H1 (cell line): ENCODE measurements around the gene KAT2A. TPM values are rescaled to one million over a fixed set of nuclear protein-coding genes. Genes with fewer than 3 reads are reported as not detected.

Experiments used
- CTCF ChIA-PET: fragments of 300-600 bp; sonication (Branson Sonifier 250); formaldehyde crosslinking; loops from one replicate; lab custom pipeline; 2021; ENCODE audit not compliant: partially characterized antibody; lab: Charles Lee
- POLR2A ChIA-PET: fragments of 300-600 bp; sonication (Branson Sonifier 250); formaldehyde crosslinking; loops from one replicate; lab custom pipeline; 2021; ENCODE audit warnings: inconsistent platforms; ENCODE audit not compliant: partially characterized antibody; lab: Charles Lee
- DNase-seq, 2 experiments: peaks; one replicate each; pipeline versions ENCODE4 v3.0.0 to v3.0.0-alpha.2; 2010 to 2022; ENCODE audit warnings: low spot score in 2 of 2, low read depth in 1 of 2, mixed read lengths in 1 of 2
- FAIRE-seq: peaks from 2 replicates; lab custom pipeline; 2011; peaks lifted over from hg19 to GRCh38; lab: Jason Lieb, UNC
- H2AFZ ChIP-seq: 2 replicates; pipeline ENCODE4 v1.8.1; 2012; ENCODE audit warnings: low read length, inconsistent platforms
- H2AK5ac ChIP-seq: 2 replicates; pipeline ENCODE4 v1.6.1; 2013; ENCODE audit warnings: low read depth, low read length
- H2BK120ac ChIP-seq: replicated peaks from 2 replicates; pipeline ENCODE3; 2013; ENCODE audit warnings: low read depth, low read length, inconsistent platforms
- H2BK12ac ChIP-seq: 2 replicates; pipeline ENCODE4 v1.6.1; 2013; ENCODE audit warnings: low read depth, low read length
- H2BK15ac ChIP-seq: 2 replicates; pipeline ENCODE4 v1.6.1; 2013; ENCODE audit warnings: low read length
- H2BK20ac ChIP-seq: 2 replicates; pipeline ENCODE4 v1.6.1; 2013; ENCODE audit warnings: low read length
- H2BK5ac ChIP-seq: 2 replicates; pipeline ENCODE4 v1.6.1; 2013; ENCODE audit warnings: low read depth, low read length
- H3K14ac ChIP-seq: 2 replicates; pipeline ENCODE4 v1.6.1; 2013; ENCODE audit warnings: inconsistent platforms; ENCODE audit not compliant: insufficient read length
- H3K18ac ChIP-seq: 2 replicates; pipeline ENCODE4 v1.6.1; 2013; ENCODE audit warnings: low read length; ENCODE audit errors: extremely low read depth
- H3K23ac ChIP-seq: 2 replicates; pipeline ENCODE4 v1.6.1; 2013; ENCODE audit warnings: inconsistent platforms; ENCODE audit not compliant: insufficient read length
- H3K23me2 ChIP-seq: 2 replicates; pipeline ENCODE4 v1.6.1; 2013; ENCODE audit warnings: low read depth, low read length
- H3K27ac ChIP-seq: 2 replicates; pipeline ENCODE4 v1.6.1; 2011; ENCODE audit warnings: low read depth, low read length, inconsistent platforms
- H3K27me3 ChIP-seq, 4 experiments: replicated peaks in 1 of 4; 1 replicate in 1 of 4; 2 replicates in 3 of 4; pipeline versions ENCODE4 v1.6.1 to v1.8.1; 2011 to 2013; ENCODE audit warnings: low read length in 3 of 4, mild to moderate bottlenecking in 3 of 4, inconsistent platforms in 2 of 4, mixed read lengths in 2 of 4, moderate library complexity in 1 of 4; ENCODE audit not compliant: control insufficient read depth in 3 of 4, insufficient read depth in 3 of 4; ENCODE audit errors: extremely low read depth in 1 of 4
- H3K36me3 ChIP-seq, 4 experiments: 2 replicates each; pipeline versions ENCODE4 v1.6.1 to v1.8.1; 2011 to 2013; ENCODE audit warnings: mild to moderate bottlenecking in 4 of 4, low read length in 3 of 4, moderate library complexity in 2 of 4, control low read depth in 1 of 4, inconsistent platforms in 1 of 4; ENCODE audit not compliant: insufficient read depth in 4 of 4, control insufficient read depth in 2 of 4
- H3K4ac ChIP-seq: replicated peaks from 2 replicates; pipeline ENCODE3; 2013; ENCODE audit warnings: low read length, low read depth, mixed read lengths, inconsistent platforms; ENCODE audit not compliant: insufficient read length
- H3K4me1 ChIP-seq, 4 experiments: replicated peaks in 1 of 4; 1 replicate in 1 of 4; 2 replicates in 3 of 4; pipeline versions ENCODE4 v1.6.1 to v1.8.1; 2011 to 2013; ENCODE audit warnings: low read length in 3 of 4, inconsistent platforms in 2 of 4, mixed read lengths in 1 of 4; ENCODE audit not compliant: insufficient read depth in 4 of 4, control insufficient read depth in 3 of 4
- H3K4me2 ChIP-seq, 2 experiments: 2 replicates each; pipeline versions ENCODE4 v1.6.1 to v1.8.1; 2011 to 2013; ENCODE audit warnings: low read depth in 2 of 2, low read length in 2 of 2, control low read depth in 1 of 2, inconsistent platforms in 1 of 2, mild to moderate bottlenecking in 1 of 2; ENCODE audit not compliant: insufficient read depth in 1 of 2
- H3K4me3 ChIP-seq, 4 experiments: fragments of 200-600, 300-600 bp in 1 of 4; sonication (generic), shearing (Covaris generic), sonication (Bioruptor Twin) in 1 of 4; 2 replicates each; pipeline versions ENCODE4 v1.5.1 to v1.8.1; 2011 to 2016; ENCODE audit warnings: low read length in 4 of 4, low read depth in 3 of 4, control low read depth in 2 of 4, inconsistent platforms in 2 of 4, mild to moderate bottlenecking in 2 of 4, mixed read lengths in 1 of 4, moderate library complexity in 1 of 4; ENCODE audit not compliant: insufficient read depth in 2 of 4; ENCODE audit errors: extremely low read depth in 1 of 4
- H3K56ac ChIP-seq: replicated peaks from 2 replicates; pipeline ENCODE3; 2013; ENCODE audit warnings: low read depth, mild to moderate bottlenecking, mixed read lengths, low read length, inconsistent platforms; ENCODE audit not compliant: insufficient read length
- H3K79me1 ChIP-seq: 2 replicates; pipeline ENCODE4 v1.6.1; 2013; ENCODE audit warnings: low read depth, low read length, control low read depth
- H3K79me2 ChIP-seq, 2 experiments: 2 replicates each; pipeline versions ENCODE4 v1.6.1 to v1.8.1; 2012 to 2013; ENCODE audit warnings: low read length in 2 of 2, mild to moderate bottlenecking in 2 of 2, inconsistent platforms in 1 of 2; ENCODE audit not compliant: insufficient read depth in 2 of 2, control insufficient read depth in 1 of 2
- H3K9ac ChIP-seq, 4 experiments: replicated peaks in 1 of 4; 1 replicate in 1 of 4; 2 replicates in 3 of 4; pipeline versions ENCODE4 v1.6.1 to v1.8.1; 2011 to 2013; ENCODE audit warnings: low read depth in 3 of 4, low read length in 3 of 4, control low read depth in 2 of 4, mild to moderate bottlenecking in 2 of 4, moderate library complexity in 2 of 4, inconsistent platforms in 1 of 4; ENCODE audit errors: extremely low read depth in 1 of 4
- H3K9me3 ChIP-seq, 2 experiments: 2 replicates each; pipeline versions ENCODE4 v1.6.1 to v1.8.1; 2012 to 2013; ENCODE audit warnings: mild to moderate bottlenecking in 2 of 2, moderate library complexity in 2 of 2, control low read depth in 1 of 2, inconsistent platforms in 1 of 2, low read depth in 1 of 2, low read length in 1 of 2, mixed read lengths in 1 of 2; ENCODE audit not compliant: insufficient read depth in 2 of 2
- H4K20me1 ChIP-seq, 2 experiments: replicated peaks in 1 of 2; 2 replicates each; pipeline versions ENCODE3 to v1.8.1; 2011 to 2013; ENCODE audit warnings: inconsistent platforms in 2 of 2, low read length in 2 of 2, mild to moderate bottlenecking in 1 of 2; ENCODE audit not compliant: insufficient read depth in 2 of 2, control insufficient read depth in 1 of 2
- H4K5ac ChIP-seq: 2 replicates; pipeline ENCODE4 v1.6.1; 2013; ENCODE audit warnings: low read length, low read depth, mixed read lengths, inconsistent platforms; ENCODE audit not compliant: insufficient read length
- H4K8ac ChIP-seq: 2 replicates; pipeline ENCODE4 v1.8.0; 2013; ENCODE audit warnings: mild to moderate bottlenecking, moderate library complexity, low read length, inconsistent platforms; ENCODE audit not compliant: insufficient read depth; ENCODE audit errors: extremely low read depth
- H4K91ac ChIP-seq: replicated peaks from 2 replicates; pipeline ENCODE3; 2013; ENCODE audit warnings: low read length, mixed read lengths, inconsistent platforms; ENCODE audit not compliant: insufficient read length
- HDAC6 ChIP-seq: IDR thresholded peaks from one replicate; pipeline ENCODE4 v1.7.1; 2012; ENCODE audit warnings: low read depth, mild to moderate bottlenecking, inconsistent platforms, low read length, moderate library complexity
- SP4 ChIP-seq: IDR thresholded peaks from 2 replicates; pipeline ENCODE4 v1.6.1; 2012; ENCODE audit warnings: low read length, inconsistent platforms
- WGBS, 2 experiments: shearing (Covaris generic) in 1 of 2; methylation state at CpG; one replicate each; pipeline versions ENCODE4 v1.1.6 to v1.1.7; 2013 to 2015; ENCODE audit warnings: low lambda C conversion rate in 2 of 2, mixed read lengths in 2 of 2, inconsistent platforms in 1 of 2, low coverage in 1 of 2, missing lambda C conversion rate in 1 of 2; ENCODE audit not compliant: insufficient replicate concordance in 2 of 2, insufficient coverage in 1 of 2, insufficient read length in 1 of 2; ENCODE audit errors: extremely low coverage in 1 of 2, missing lambda C conversion rate in 1 of 2; 5-methylcytosine and 5-hydroxymethylcytosine counted together
- polyA plus RNA-seq, 7 experiments: library from polyadenylated mRNA; depleted of rRNA in 3 of 7; stranded (reverse) in 5 of 7; unstranded in 2 of 7; fragments of >200 nt in 5 of 7; fragments of 200-250 nt in 2 of 7; gene quantifications; 1 replicate in 5 of 7; 2 replicates in 1 of 7; 4 replicates in 1 of 7; pipeline versions ENCODE4 v1.2.1 to v1.2.3, GENCODE V29; 2011 to 2013; ENCODE audit warnings: missing spikeins in 2 of 7, mixed read lengths in 2 of 7
- total RNA-seq: library from RNA; stranded (reverse); fragmentation: NEBNext Ultra II Directional; extraction: Animal tissue kit (Norgen Biotek cat#: 25700); gene quantifications from 2 replicates; pipeline ENCODE4 v1.2.1, GENCODE V29; 2021

Gene KAT2A
- total and polyA plus RNA-seq, 2 of the 8 experiments (the other 6 are each of a cell fraction or from before 2014, with no cell fraction given), result 34.2 to 40.1 TPM

DNA sequence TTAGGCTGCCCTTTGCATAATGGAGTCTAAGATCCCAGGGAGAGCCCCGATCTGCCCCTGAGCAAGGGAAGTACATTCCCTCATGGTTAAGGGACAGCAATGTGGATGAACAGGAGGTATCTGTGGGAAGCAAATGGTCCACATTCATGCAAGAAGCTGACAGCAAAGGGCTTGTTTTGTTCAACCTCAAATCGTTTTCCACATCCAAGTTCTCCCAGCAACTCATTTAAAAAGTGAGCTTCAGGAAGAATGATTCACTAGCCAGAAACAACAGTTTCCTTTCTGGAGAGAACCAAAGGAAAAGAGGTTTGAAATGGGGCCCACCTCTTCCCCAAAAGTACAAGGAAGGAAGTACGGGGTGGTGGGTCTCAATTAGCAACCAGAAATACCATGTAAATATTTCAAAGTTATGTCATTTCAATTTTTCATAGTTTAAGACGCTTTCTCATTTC, 10.8 kb upstream of the KAT2A start:
- no peak overlapping the region for H3K4me2 ChIP-seq
- H4K20me1 ChIP-seq, result peaks cover 11 to 20% of the 10 kb centered on the region in 2 experiments
- POLR2A ChIA-PET, result interaction anchor here (0.6 to 1.8 kb wide), 5 partner anchors 10 to 153 kb away, joined by 3 to 6 read pairs (median 4); partner anchors contain the start of genes HSPB9 and KAT2A

More for the DNA sequence above, 10.8 kb upstream of the KAT2A start:
- Histone ChIP-seq H3K14ac (no peak overlapping the region), H3K27me3 (no peaks in the 10 kb centered on the region), H2BK5ac (no peak overlapping the region), H3K23me2 (peaks cover 3% of the 10 kb centered on the region; the same call in 1 of the 2 replicates), H2AFZ (no peak overlapping the region), H4K91ac (no peak overlapping the region), H3K79me1 (peaks cover 14% of the 10 kb centered on the region), H3K4me3 (no peak overlapping the region), H3K4me1 (peaks cover 0 to 6% (median 1%) of the 10 kb centered on the region in 4 experiments; a peak in 3 of 7 replicates), H3K4ac (no peak overlapping the region), H3K9ac (no peak overlapping the region; a peak in 1 of 7 replicates), H2BK12ac (no peak overlapping the region), H3K56ac (no peak overlapping the region), H3K9me3 (no peaks in the 10 kb centered on the region), H3K36me3 (peaks cover 4 to 29% (median 19%) of the 10 kb centered on the region in 4 experiments), H3K27ac (no peak overlapping the region), H4K5ac (no peak overlapping the region), H3K79me2 (peaks cover 0 to 32% of the 10 kb centered on the region in 2 experiments; a peak in 2 of 4 replicates), H2BK120ac (no peak overlapping the region), H3K18ac (no peak overlapping the region), H2BK20ac (no peak overlapping the region), H2AK5ac (no peak overlapping the region), H3K23ac (no peak overlapping the region), H2BK15ac (no peak overlapping the region), H4K8ac (no peak overlapping the region)
- DNase-seq, result no peak
- TF ChIP-seq SP4 (no peak), HDAC6 (no peak)
- CTCF ChIA-PET, result interaction anchor here (0.5 to 11.7 kb wide), 9 partner anchors 10 to 197 kb away, joined by 3 to 97 read pairs (median 3); partner anchors contain the start of genes GHDC, HSPB9 and KAT2A
- WGBS, 2 experiments, result 76% methylated on average over 4 of the region's 4 CpGs; no CpG with 5 or more reads in 1 of the 2 experiments
- no peak for FAIRE-seq
